22Rv1 (cell line): ENCODE measurements around the gene GATA5.

Experiments used
- H3K27ac ChIP-seq: fragments of 450-650 bp; 2 replicates; pipeline ENCODE4 v1.5.1; 2017
- ZFX ChIP-seq: fragments of 450-650 bp; IDR thresholded peaks from 2 replicates; pipeline ENCODE4 v1.6.1; 2017; ENCODE audit warnings: antibody characterized with exemption, borderline replicate concordance
- TF ChIP-seq, protein P1 (sequence below): fragments of 450-650 bp; IDR thresholded peaks from 2 replicates; pipeline ENCODE4 v1.5.1; 2017; ENCODE audit warnings: mild to moderate bottlenecking

Gene GATA5

GRCh38 chr20:62413896-62414481, 61.8 kb downstream of the GATA5 start:
- TF ChIP-seq, protein P1, sequence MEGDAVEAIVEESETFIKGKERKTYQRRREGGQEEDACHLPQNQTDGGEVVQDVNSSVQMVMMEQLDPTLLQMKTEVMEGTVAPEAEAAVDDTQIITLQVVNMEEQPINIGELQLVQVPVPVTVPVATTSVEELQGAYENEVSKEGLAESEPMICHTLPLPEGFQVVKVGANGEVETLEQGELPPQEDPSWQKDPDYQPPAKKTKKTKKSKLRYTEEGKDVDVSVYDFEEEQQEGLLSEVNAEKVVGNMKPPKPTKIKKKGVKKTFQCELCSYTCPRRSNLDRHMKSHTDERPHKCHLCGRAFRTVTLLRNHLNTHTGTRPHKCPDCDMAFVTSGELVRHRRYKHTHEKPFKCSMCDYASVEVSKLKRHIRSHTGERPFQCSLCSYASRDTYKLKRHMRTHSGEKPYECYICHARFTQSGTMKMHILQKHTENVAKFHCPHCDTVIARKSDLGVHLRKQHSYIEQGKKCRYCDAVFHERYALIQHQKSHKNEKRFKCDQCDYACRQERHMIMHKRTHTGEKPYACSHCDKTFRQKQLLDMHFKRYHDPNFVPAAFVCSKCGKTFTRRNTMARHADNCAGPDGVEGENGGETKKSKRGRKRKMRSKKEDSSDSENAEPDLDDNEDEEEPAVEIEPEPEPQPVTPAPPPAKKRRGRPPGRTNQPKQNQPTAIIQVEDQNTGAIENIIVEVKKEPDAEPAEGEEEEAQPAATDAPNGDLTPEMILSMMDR = peak; percentile 28
- TF ChIP-seq ZFX = no peak

More at GRCh38 chr20:62413896-62414481, 61.8 kb downstream of the GATA5 start:
- H3K27ac ChIP-seq = no peak overlapping the region
